Activated T-cell treated with anti-CD3 and anti-CD28 coated beads, Interleukin-2, amount 50 U/mL, for 1 hour (primary cell): Measurements from ENCODE around the gene SCAMP2.
A peak's percentile ranks its signal among the peaks of the same experiment; 100 is the strongest.

ENCODE experiments used
- DNase-seq: peaks from one replicate; pipeline ENCODE4 v3.0.0-alpha.2; 2020

SCAMP2 gene

DNA sequence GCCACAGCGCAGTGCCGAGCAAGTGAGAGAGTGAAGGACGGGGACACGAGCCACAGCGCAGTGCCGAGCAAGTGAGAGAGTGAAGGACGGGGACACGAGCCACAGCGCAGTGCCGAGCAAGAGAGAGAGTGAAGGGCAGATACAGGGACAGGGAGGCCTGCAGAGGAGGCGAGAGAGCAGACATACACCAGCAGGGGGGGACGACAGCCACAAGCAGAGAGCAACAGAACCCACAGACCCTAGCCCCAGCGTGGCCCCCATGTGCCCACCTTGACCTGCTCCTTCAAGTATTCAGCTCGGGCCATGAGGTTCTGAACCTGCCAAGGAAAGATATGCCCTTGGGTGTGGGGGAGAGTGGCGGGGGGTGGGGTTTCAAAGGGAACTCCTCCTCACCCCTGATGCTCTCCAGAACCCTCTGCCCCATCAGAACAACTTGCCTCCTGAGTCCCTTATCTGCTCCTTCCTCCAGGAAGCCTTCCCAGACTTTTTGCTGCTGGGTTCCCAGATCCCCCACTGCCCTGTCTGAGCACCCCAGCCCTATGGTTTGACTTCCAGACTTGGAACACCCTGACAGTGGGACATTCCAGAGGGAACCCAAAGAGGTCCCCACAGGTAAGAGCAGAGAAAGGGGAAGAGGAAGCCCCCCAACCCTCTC, 35.6 kb downstream of the SCAMP2 start:
- no peak for DNase-seq

GRCh38 chr15:74836846-74837245, 36.3 kb downstream of the SCAMP2 start:
- DNase-seq = no peak

DNA sequence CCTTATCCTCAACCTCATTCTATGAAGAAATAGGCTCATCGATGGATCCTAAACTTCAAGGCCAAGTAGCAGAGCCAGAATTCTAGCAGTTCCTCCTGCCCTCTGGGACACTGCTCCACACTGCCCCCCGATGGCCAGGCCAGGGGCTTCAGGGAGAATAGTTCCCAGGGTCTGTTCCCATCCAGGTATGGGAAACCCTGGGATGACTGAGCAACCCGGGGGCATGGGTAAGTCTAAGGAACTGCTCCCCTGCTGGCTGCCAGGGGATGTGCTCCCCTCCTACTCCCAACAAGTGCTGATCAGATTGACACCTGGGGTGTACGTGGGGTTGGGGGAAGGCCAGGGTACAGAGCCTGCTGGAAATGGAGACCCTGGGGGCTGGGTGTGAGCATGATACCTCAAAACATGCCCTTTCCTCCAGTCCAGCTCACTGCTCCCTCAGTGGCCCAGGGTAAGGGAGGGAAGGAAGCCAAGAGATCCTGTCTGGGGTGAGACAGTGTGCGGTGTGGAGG, 37.8 kb downstream of the SCAMP2 start:
- DNase-seq = peak; percentile 54

GRCh38 chr15:74833376-74834107, 39.6 kb downstream of the SCAMP2 start:
- DNase-seq = no peak

GRCh38 chr15:74832826-74833225, 40.3 kb downstream of the SCAMP2 start:
- no peak for DNase-seq

- DNase-seq = no peak
Measured at GRCh38 chr15:74831813-74832495, 41.2 kb downstream of the SCAMP2 start.

DNA sequence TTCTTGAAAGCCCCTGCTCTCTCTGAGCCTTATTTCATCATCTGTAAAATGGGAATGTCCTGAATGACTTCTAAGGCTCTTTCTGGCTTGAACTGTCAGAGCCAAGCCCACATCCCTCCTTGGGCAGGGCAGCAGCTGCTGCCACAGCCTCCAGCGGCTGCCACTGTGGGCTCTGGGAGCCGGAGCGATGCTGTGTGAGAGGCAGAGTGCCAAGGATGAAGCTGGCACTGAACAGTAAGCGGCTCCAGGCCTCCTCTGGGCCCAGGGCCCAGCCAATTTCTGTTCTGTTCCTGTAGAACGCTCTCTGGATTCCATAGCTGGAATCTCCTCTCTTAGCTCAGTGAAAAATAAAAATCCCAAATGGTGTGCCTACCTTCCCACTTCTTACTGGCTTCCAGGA, 42.3 kb downstream of the SCAMP2 start:
- no peak for DNase-seq

- DNase-seq = no peak
Measured at GRCh38 chr15:74829991-74830390, 43.2 kb downstream of the SCAMP2 start.

GRCh38 chr15:74829486-74829885, 43.7 kb downstream of the SCAMP2 start:
- no peak for DNase-seq

GRCh38 chr15:74828835-74829234, 44.3 kb downstream of the SCAMP2 start:
- no peak for DNase-seq

GRCh38 chr15:74827614-74828013, 45.6 kb downstream of the SCAMP2 start:
- DNase-seq = no peak

GRCh38 chr15:74826921-74827320, 46.2 kb downstream of the SCAMP2 start:
- no peak for DNase-seq

GRCh38 chr15:74826364-74826819, 46.8 kb downstream of the SCAMP2 start, which contains the start of gene CPLX3:
Gene CPLX3, plus strand, starts transcription at chr15:74826627. Its CDS starts 77 bp downstream, at chr15:74826704.
- peak; percentile 64 for DNase-seq

DNA sequence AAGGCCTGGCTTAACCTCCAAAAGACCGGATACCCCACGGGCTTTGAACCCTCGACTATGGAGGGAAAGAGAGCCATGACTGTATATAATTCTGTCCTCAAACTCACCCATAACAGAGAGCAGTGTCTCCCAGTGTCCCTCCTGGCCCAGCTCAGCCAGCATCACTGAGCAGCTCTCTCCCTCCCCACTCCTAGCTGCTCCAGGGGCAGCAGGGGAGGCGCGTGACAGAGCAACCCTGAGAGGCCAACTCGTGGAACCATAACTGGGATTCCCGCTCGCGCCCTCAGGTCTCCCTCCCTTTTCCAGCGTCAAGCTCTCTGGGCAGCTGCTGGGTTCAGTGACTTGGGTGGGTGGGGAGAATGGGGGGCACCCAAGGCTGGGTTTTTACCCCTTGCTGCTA, 47.3 kb downstream of the SCAMP2 start:
- no peak for DNase-seq

GRCh38 chr15:74824976-74825375, 48.2 kb downstream of the SCAMP2 start:
- no peak for DNase-seq

DNA sequence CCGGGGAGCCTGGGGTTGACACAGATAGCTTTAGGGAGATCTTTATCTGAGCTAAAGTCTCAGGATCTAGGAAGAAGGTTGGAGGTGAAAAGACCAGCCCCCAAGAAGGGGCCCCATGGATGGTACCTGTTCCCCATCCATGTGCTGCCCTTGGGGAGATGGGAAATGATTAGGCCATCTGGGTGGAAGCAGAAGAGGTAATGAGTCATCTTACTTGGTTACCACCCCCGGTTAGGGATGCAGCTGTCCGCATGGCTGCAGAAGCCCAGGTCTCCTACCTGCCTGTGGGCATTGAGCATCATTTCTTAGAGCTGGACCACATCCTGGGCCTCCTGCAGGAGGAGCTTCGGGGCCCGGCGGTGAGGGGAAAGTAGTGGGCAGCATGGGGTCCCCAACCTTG, 49.8 kb downstream of the SCAMP2 start:
- no peak for DNase-seq

GRCh38 chr15:74822233-74822632, 50.9 kb downstream of the SCAMP2 start:
- no peak for DNase-seq

DNA sequence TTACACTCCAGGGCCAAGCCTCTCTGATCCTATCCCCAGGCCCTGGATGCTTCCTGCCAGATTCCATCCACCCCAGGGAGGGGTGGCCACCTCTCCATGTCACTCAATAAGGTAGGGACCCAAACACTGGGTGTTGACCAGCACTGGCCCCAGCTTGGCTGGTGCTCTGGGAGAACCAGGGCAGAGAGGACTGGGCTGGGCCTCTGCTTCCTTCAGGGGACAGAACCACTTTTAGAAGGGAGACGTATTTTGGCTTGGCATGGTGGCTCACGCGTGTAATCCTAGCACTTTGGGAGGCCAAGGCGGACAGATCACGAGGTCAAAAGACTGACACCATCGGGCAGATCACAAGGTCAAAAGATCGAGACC, 51.4 kb downstream of the SCAMP2 start:
- DNase-seq = no peak

DNA sequence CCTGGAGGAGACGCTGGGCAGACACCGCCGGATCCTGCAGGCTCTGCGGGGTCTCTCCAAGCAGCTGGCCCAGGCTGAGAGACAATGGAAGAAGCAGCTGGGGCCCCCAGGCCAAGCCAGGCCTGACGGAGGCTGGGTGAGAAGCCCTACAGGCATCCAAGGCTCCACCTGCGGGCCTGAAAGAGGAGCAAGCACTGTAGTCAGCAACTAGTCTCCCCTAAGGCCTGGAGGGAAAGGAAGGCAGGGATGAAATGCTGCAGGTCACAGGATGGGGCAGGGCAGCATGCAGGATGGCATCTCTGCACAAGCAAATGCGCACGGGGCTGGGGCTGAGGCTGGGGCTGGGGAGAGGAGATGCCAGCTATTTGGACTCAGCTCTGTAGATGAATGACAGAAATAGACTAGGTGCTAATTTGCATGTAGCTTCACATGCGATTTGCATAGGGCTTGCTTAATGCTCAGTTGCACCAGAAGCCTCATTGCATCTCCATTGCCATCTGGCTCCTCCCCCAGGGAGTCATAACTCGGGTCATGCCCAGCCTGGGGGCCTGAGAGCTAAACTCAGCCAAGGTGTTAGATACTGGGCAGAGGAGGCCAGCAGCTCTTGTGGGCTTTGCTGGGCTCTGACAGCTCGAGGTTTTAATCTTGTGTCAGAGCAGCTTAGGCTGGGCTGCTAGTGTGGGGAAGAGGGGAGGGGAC, 51.9 kb downstream of the SCAMP2 start:
- no peak for DNase-seq

GRCh38 chr15:74820056-74820455, 53.1 kb downstream of the SCAMP2 start:
- no peak for DNase-seq

DNA sequence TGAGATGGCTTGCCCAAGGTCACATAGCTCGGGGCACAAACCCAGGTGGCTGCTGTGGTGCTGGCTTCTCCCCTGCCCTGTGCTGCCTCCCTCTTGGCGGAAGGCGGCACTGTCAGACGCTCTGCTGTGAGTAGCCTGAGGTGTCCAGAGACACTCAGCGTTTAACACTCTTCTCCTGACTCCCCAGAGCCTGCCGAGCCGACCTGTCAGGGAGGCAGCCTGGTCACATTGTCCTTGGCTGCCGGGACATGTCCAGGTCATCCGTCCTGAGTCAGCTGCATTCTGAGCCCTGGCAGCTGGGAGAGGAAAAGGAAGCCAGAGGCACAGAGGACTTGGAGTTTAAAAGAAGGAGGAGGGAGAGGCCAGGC, 55.8 kb downstream of the SCAMP2 start:
- DNase-seq = no peak

GRCh38 chr15:74816624-74817369, 56.4 kb downstream of the SCAMP2 start:
- DNase-seq = no peak
